ENCODE results near the gene RAP1GAP. TPM values are rescaled to one million over a fixed set of nuclear protein-coding genes. Genes with fewer than 3 reads are reported as not detected.

The RAP1GAP gene
- total RNA-seq, result 0.15 and 0.17 TPM in 2 replicates

GRCh38 chr1:21669258-21670058 lies at the start of gene RAP1GAP:
Gene RAP1GAP (minus strand): TSS chr1:21669357. CDS start chr1:21620032, 49,325 bp downstream.

Other genes with a start within 250 kb of the RAP1GAP start
- gene NBPF3, start 229.2 kb downstream of the RAP1GAP start, total RNA-seq, result 20.8 and 29.3 TPM in 2 replicates
- 0.87 and 13.9 TPM in 2 replicates for gene ALPL, start 159.9 kb downstream of the RAP1GAP start, total RNA-seq
- gene USP48, start 113.8 kb upstream of the RAP1GAP start, total RNA-seq, result 38.2 and 57.3 TPM in 2 replicates
- gene LDLRAD2, start 142.9 kb upstream of the RAP1GAP start, total RNA-seq, result 0.29 TPM in 1 of 2 replicates, not detected in the other